ENCODE results near the gene KIF26B.

- TF ChIP-seq CTCF (conservative IDR thresholded peaks at IDR 0.05; ENCODE audit: low read length) (no peak), EZH2phosphoT487 (IDR thresholded peaks at IDR 0.05; ENCODE audit: borderline replicate concordance, low read depth, low read length) (no peak)
These were observed 130.4 kb downstream of the KIF26B start for GRCh38 chr1:245285168-245285567.

Measured in OCI-LY7 (cell line).